ENCODE measurements around the gene ARRDC4. TPM values are rescaled to one million over a fixed set of nuclear protein-coding genes. Genes with fewer than 3 reads are reported as not detected.
A peak's percentile ranks its signal among the peaks of the same experiment; 100 is the strongest.

Gene ARRDC4
- total and polyA plus RNA-seq, 12 donors: 15.1 to 61.9 (median 25.3) TPM

GRCh38 chr15:97955529-97955928 is 5.0 kb upstream of the ARRDC4 start:
- H3K4me3 ChIP-seq: no peak overlapping the region
- TF ChIP-seq POLR2A (IDR thresholded peaks at IDR 0.05) (no peak), CTCF (IDR thresholded peaks at IDR 0.05) (no peak)
- no peaks in the 10 kb centered on the region for H3K9me3 ChIP-seq (replicated peaks in 1 of 3)
- 83 to 91% (median 86%) methylated on average over 4 of the region's 4 CpGs for WGBS, 4 donors
- no peak for DNase-seq
- H3K27ac ChIP-seq: no peak overlapping the region
- peaks cover 0 to 6% of the 10 kb centered on the region in 2 donors for H3K4me1 ChIP-seq (replicated peaks in 1 of 2)
- no peaks in the 10 kb centered on the region for H3K36me3 ChIP-seq (replicated peaks in 1 of 2)
- intact Hi-C loops (cut with DNase I): no loop called here
- H3K27me3 ChIP-seq: no peaks in the 10 kb centered on the region

GRCh38 chr15:97959724-97960363 is 659 bp upstream of the ARRDC4 start:
- Histone ChIP-seq H3K4me1 (replicated peaks in 1 of 2) (peaks cover 12 to 39% of the 10 kb centered on the region in 2 donors), H3K4me3 (peak overlapping the region in 2 of 4 donors; percentile 9 to 42), H3K9me3 (replicated peaks in 1 of 3) (no peaks in the 10 kb centered on the region), H3K27me3 (no peaks in the 10 kb centered on the region), H3K27ac (peak overlapping the region; percentile 26 to 78 (median 51)), H3K36me3 (replicated peaks in 1 of 2) (no peaks in the 10 kb centered on the region)
- 2 to 4% (median 3%) methylated on average over 18 to 19 of the region's 19 CpGs for WGBS, 4 donors
- DNase-seq: peak in 1 of 7 donors; percentile 57
- intact Hi-C loops (cut with DNase I): no loop called here
- TF ChIP-seq POLR2A (IDR thresholded peaks at IDR 0.05) (no peak), CTCF (IDR thresholded peaks at IDR 0.05) (no peak)

GRCh38 chr15:97961067-97961954 is 808 bp downstream of the ARRDC4 start:
- H3K9me3 ChIP-seq (replicated peaks in 1 of 3): no peaks in the 10 kb centered on the region
- intact Hi-C loops (cut with DNase I): no loop called here
- H3K27me3 ChIP-seq: no peaks in the 10 kb centered on the region
- peak overlapping the region; percentile 50 to 78 (median 64) for H3K4me3 ChIP-seq
- peaks cover 0 to 5% of the 10 kb centered on the region in 2 donors for H3K36me3 ChIP-seq (replicated peaks in 1 of 2)
- peaks cover 15 to 44% of the 10 kb centered on the region in 2 donors for H3K4me1 ChIP-seq (replicated peaks in 1 of 2)
- peak; percentile 51 to 77 (median 63) for DNase-seq
- no peak for TF ChIP-seq CTCF (IDR thresholded peaks at IDR 0.05)
- no peak for TF ChIP-seq POLR2A (IDR thresholded peaks at IDR 0.05)
- peak overlapping the region in 4 of 5 donors; percentile 69 to 94 (median 84) for H3K27ac ChIP-seq
- whole genome bisulfite sequencing, 4 donors: 3 to 11% (median 6%) methylated on average over 17 to 48 of the region's 48 CpGs

GRCh38 chr15:97962263-97962662 is 1.8 kb downstream of the ARRDC4 start:
- Histone ChIP-seq H3K27me3 (no peaks in the 10 kb centered on the region), H3K4me1 (replicated peaks in 1 of 2) (peaks cover 15 to 47% of the 10 kb centered on the region in 2 donors), H3K4me3 (peak overlapping the region in 1 of 4 donors; percentile 78), H3K36me3 (replicated peaks in 1 of 2) (peaks cover 0 to 15% of the 10 kb centered on the region in 2 donors), H3K9me3 (replicated peaks in 1 of 3) (no peaks in the 10 kb centered on the region), H3K27ac (no peak overlapping the region)
- intact Hi-C loops (cut with DNase I): no loop called here
- WGBS, 4 donors: 68 to 85% (median 78%) methylated on average over 2 of the region's 2 CpGs
- no peak for TF ChIP-seq POLR2A (IDR thresholded peaks at IDR 0.05)
- no peak for TF ChIP-seq CTCF (IDR thresholded peaks at IDR 0.05)
- no peak for DNase-seq
